Esophagus squamous epithelium (tissue), 5 donors: Measurements from ENCODE around the gene GREB1L. TPM values are rescaled to one million over a fixed set of nuclear protein-coding genes. Genes with fewer than 3 reads are reported as not detected.
"Not testable (repeated sequence)": the region's sequence is repeated elsewhere in the genome, so short reads cannot be mapped to it uniquely, and the experiment has no call there.

ENCODE experiments used
- DNase-seq: peaks from one replicate; lab custom pipeline; 2025; lab: John Stamatoyannopoulos, UW
- H3K27ac ChIP-seq, 4 donors: fragments of 200-600 bp; sonication (generic); one replicate each; pipeline ENCODE4 v1.5.1; 2016 to 2019; ENCODE audit warnings: mild to moderate bottlenecking in 1 of 4
- H3K27me3 ChIP-seq, 4 donors: fragments of 200-600 bp; sonication (generic); 1 replicate in 3 of 4; 2 replicates in 1 of 4; pipeline versions ENCODE4 v1.5.1 to v1.6.0; 2017 to 2021; ENCODE audit warnings: antibody characterized with exemption in 1 of 4
- H3K36me3 ChIP-seq, 3 donors: fragments of 200-600 bp; sonication (generic); one replicate each; pipeline ENCODE4 v1.5.1; 2016 to 2019
- H3K4me1 ChIP-seq, 3 donors: fragments of 200-600 bp; sonication (generic); one replicate each; pipeline ENCODE4 v1.5.1; 2017 to 2019
- H3K4me3 ChIP-seq, 4 donors: fragments of 200-600 bp; sonication (generic); 1 replicate in 3 of 4; 2 replicates in 1 of 4; pipeline ENCODE4 v1.5.1; 2016 to 2019; ENCODE audit warnings: mild to moderate bottlenecking in 2 of 4, moderate library complexity in 1 of 4
- H3K9me3 ChIP-seq, 3 donors: fragments of 200-600 bp; sonication (generic); one replicate each; pipeline ENCODE4 v1.5.1; 2016 to 2019
- POLR2A ChIP-seq, 4 donors: fragments of 450-650 bp; IDR thresholded peaks; one replicate each; pipeline ENCODE4 v1.6.1; 2017; ENCODE audit warnings: antibody characterized with exemption in 4 of 4, mild to moderate bottlenecking in 4 of 4, moderate library complexity in 3 of 4
- WGBS, 2 donors: methylation state at CpG; one replicate each; pipeline ENCODE4 v1.1.5; 2018; 5-methylcytosine and 5-hydroxymethylcytosine counted together
- intact Hi-C: fragments of 100-400 bp; cut with DNase I; formaldehyde crosslinking; loops from one replicate; pipeline ENCODE4 v1.15.0; 2022
- total RNA-seq, 4 donors: library from RNA; depleted of rRNA; stranded (reverse); fragments of >200 nt; gene quantifications; one replicate each; pipeline ENCODE4 v1.1.0, GENCODE V29; 2016
- TF ChIP-seq, protein P1 (sequence below), 6 experiments: fragments of 450-650 bp in 4 of 6; fragments of 200-600 bp in 2 of 6; sonication (generic) in 2 of 6; IDR thresholded peaks; one replicate each; pipeline ENCODE4 v1.5.1; 2016 to 2019; ENCODE audit warnings: antibody characterized with exemption in 6 of 6, mild to moderate bottlenecking in 4 of 6, moderate library complexity in 4 of 6
- donor health status: DM: yes; HTN: yes; CAD: no.

Gene GREB1L
- total RNA-seq, 4 donors from 2014 or later: 0.12 to 0.95 (median 0.66) TPM; not detected in 1

- H3K36me3 ChIP-seq: no peaks in the 10 kb centered on the region
- no peak overlapping the region for H3K4me3 ChIP-seq
- no peak for TF ChIP-seq POLR2A (IDR thresholded peaks at IDR 0.05)
- TF ChIP-seq, protein P1, sequence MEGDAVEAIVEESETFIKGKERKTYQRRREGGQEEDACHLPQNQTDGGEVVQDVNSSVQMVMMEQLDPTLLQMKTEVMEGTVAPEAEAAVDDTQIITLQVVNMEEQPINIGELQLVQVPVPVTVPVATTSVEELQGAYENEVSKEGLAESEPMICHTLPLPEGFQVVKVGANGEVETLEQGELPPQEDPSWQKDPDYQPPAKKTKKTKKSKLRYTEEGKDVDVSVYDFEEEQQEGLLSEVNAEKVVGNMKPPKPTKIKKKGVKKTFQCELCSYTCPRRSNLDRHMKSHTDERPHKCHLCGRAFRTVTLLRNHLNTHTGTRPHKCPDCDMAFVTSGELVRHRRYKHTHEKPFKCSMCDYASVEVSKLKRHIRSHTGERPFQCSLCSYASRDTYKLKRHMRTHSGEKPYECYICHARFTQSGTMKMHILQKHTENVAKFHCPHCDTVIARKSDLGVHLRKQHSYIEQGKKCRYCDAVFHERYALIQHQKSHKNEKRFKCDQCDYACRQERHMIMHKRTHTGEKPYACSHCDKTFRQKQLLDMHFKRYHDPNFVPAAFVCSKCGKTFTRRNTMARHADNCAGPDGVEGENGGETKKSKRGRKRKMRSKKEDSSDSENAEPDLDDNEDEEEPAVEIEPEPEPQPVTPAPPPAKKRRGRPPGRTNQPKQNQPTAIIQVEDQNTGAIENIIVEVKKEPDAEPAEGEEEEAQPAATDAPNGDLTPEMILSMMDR (IDR thresholded peaks at IDR 0.05): no peak
- intact Hi-C loops: no loop called here
- H3K4me1 ChIP-seq: no peaks in the 10 kb centered on the region
- peaks cover 0 to 15% (median 0%) of the 10 kb centered on the region in 4 donors for H3K27me3 ChIP-seq
- no peaks in the 10 kb centered on the region for H3K9me3 ChIP-seq
- WGBS, 2 donors: 0 to 8% methylated on average over 1 of the region's 1 CpG
- H3K27ac ChIP-seq: no peak overlapping the region
- DNase-seq: no peak
Measured at GRCh38 chr18:21363348-21363747, 121.3 kb downstream of the GREB1L start.

GRCh38 chr18:21364471-21364870, 122.4 kb downstream of the GREB1L start:
- no peak for DNase-seq
- Histone ChIP-seq H3K9me3 (no peaks in the 10 kb centered on the region), H3K27ac (no peak overlapping the region), H3K4me3 (no peak overlapping the region), H3K27me3 (peaks cover 0 to 15% (median 0%) of the 10 kb centered on the region in 4 donors), H3K36me3 (no peaks in the 10 kb centered on the region), H3K4me1 (no peaks in the 10 kb centered on the region)
- WGBS, 2 donors: 45% methylated on average over 2 of the region's 2 CpGs
- intact Hi-C loops: no loop called here
- no peak for TF ChIP-seq POLR2A (IDR thresholded peaks at IDR 0.05)
- TF ChIP-seq, protein P1 (IDR thresholded peaks at IDR 0.05): no peak

GRCh38 chr18:21366896-21367295, 124.9 kb downstream of the GREB1L start:
- no peaks in the 10 kb centered on the region for H3K36me3 ChIP-seq
- TF ChIP-seq, protein P1 (IDR thresholded peaks at IDR 0.05): no peak
- no peak for TF ChIP-seq POLR2A (IDR thresholded peaks at IDR 0.05)
- H3K27ac ChIP-seq: no peak overlapping the region
- H3K27me3 ChIP-seq: peaks cover 0 to 15% (median 0%) of the 10 kb centered on the region in 4 donors
- intact Hi-C loops: no loop called here
- no peak overlapping the region for H3K4me3 ChIP-seq
- no peak for DNase-seq
- 82 to 87% methylated on average over 2 of the region's 2 CpGs for WGBS, 2 donors
- no peaks in the 10 kb centered on the region for H3K4me1 ChIP-seq
- no peaks in the 10 kb centered on the region for H3K9me3 ChIP-seq

DNA sequence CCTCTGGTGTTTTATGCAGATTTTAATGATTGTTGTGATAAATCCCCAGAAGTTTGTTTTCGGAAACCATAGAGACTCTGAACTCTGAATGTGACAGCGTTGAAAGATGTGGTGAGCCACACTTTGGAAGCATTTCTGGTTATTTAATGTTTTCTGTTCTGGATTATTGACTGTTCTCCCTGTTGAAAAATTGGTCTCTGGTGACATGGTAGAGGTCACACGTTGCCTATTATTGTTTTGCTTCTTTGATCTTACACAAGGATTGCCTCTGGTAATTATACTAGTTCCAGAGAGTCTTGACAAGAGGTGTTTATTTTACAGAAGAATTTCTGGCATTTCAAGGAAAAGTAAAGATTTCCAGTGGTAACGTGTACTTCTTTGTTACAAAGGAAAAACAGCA, 127.1 kb downstream of the GREB1L start:
- intact Hi-C loops: no loop called here
- Histone ChIP-seq H3K4me1 (no peaks in the 10 kb centered on the region), H3K36me3 (no peaks in the 10 kb centered on the region), H3K4me3 (no peak overlapping the region), H3K27ac (no peak overlapping the region), H3K9me3 (no peaks in the 10 kb centered on the region), H3K27me3 (peaks cover 0 to 19% (median 0%) of the 10 kb centered on the region in 4 donors)
- WGBS, 2 donors: 35 to 39% methylated on average over 4 of the region's 4 CpGs
- no peak for DNase-seq
- TF ChIP-seq POLR2A (IDR thresholded peaks at IDR 0.05): no peak
- TF ChIP-seq, protein P1 (IDR thresholded peaks at IDR 0.05): no peak

- H3K4me3 ChIP-seq, H3K27ac ChIP-seq, H3K4me1 ChIP-seq, DNase-seq, intact Hi-C loops, H3K36me3 ChIP-seq, H3K9me3 ChIP-seq: not testable (repeated sequence)
- 80 to 87% methylated on average over 5 to 7 of the region's 7 CpGs for WGBS, 2 donors
- peaks cover 0 to 15% (median 0%) of the 10 kb centered on the region in 4 donors for H3K27me3 ChIP-seq
Measured at GRCh38 chr18:21369597-21369996, 127.6 kb downstream of the GREB1L start.

DNA sequence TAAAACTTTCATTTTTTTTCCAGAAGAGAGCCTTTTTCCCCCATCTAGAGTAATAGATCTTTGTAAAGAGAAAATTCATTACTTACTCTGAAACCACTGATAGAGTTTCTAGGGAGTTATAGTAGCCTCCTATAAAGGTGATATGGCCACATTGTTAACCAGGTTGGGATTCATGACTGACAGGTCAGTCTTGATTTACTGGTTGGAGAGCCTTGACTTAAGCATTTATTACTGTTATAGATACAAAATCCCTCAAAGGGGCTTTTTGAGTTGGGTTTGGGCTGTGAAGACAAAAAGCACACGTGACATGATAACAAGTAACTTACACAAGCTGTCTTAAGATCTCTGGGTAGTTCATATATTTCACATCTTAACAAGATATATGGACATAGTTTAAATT, 141.0 kb downstream of the GREB1L start:
- Histone ChIP-seq H3K27me3 (peaks cover 0 to 87% (median 0%) of the 10 kb centered on the region in 4 donors), H3K4me3 (no peak overlapping the region), H3K27ac (no peak overlapping the region), H3K4me1 (no peaks in the 10 kb centered on the region), H3K36me3 (no peaks in the 10 kb centered on the region), H3K9me3 (no peaks in the 10 kb centered on the region)
- WGBS, 2 donors: 50 to 57% methylated on average over 1 of the region's 1 CpG
- no peak for DNase-seq
- TF ChIP-seq, protein P1 (IDR thresholded peaks at IDR 0.05): no peak
- TF ChIP-seq POLR2A (IDR thresholded peaks at IDR 0.05): no peak
- intact Hi-C loops: no loop called here
